Measurements from ENCODE around the gene MEN1. TPM values are rescaled to one million over a fixed set of nuclear protein-coding genes. Genes with fewer than 3 reads are reported as not detected.

The MEN1 gene
- total and polyA plus RNA-seq, 2 of the 13 experiments (the other 11 are each of a cell fraction or from before 2014, with no cell fraction given), result 20.5 to 27.3 TPM

GRCh38 chr11:64844330-64845128, 34.2 kb upstream of the MEN1 start, which contains the start of gene CDC42BPG (continued):
- TF ChIP-seq CTCF (CRISPR knock-in tag; IDR thresholded peaks at IDR 0.05) (peak; percentile 58), FOSL2 (CRISPR knock-in tag; IDR thresholded peaks at IDR 0.05) (no peak), SIN3A (IDR thresholded peaks at IDR 0.05; ENCODE audit: borderline replicate concordance, low read depth, low read length) (peak; percentile 14; the same call in 1 of the 2 replicates), MBNL3 (CRISPR knock-in tag; conservative IDR thresholded peaks at IDR 0.05) (no peak), ZNF256 (CRISPR knock-in tag; conservative IDR thresholded peaks at IDR 0.05) (no peak), ZKSCAN8 (CRISPR knock-in tag; IDR thresholded peaks at IDR 0.05; ENCODE audit: borderline replicate concordance) (no peak), ESRRA (CRISPR knock-in tag; IDR thresholded peaks at IDR 0.05; ENCODE audit: low read depth) (peak; percentile 16; the same call in 1 of the 2 replicates), HCFC1 (IDR thresholded peaks at IDR 0.05; ENCODE audit: low read depth, low read length) (peak; percentile 49; the same call in 1 of the 2 replicates), HOXA5 (CRISPR knock-in tag; IDR thresholded peaks at IDR 0.05) (no peak), MAFK (conservative IDR thresholded peaks at IDR 0.05 in 1 of 2, IDR thresholded peaks at IDR 0.05 in 1 of 2; ENCODE audit: low read length in 2 of 2) (no peak), NFKBIZ (CRISPR knock-in tag; IDR thresholded peaks at IDR 0.05) (no peak), DNMT3B (CRISPR knock-in tag; conservative IDR thresholded peaks at IDR 0.05) (no peak), CERS6 (CRISPR knock-in tag; IDR thresholded peaks at IDR 0.05) (no peak), ZSCAN25 (CRISPR knock-in tag; IDR thresholded peaks at IDR 0.05) (no peak), ZNF274 (CRISPR knock-in tag; IDR thresholded peaks at IDR 0.05) (no peak), ELF1 (CRISPR knock-in tag; IDR thresholded peaks at IDR 0.05) (peak; percentile 39; the same call in 1 of the 2 replicates), ZNF431 (CRISPR knock-in tag; IDR thresholded peaks at IDR 0.05; ENCODE audit: borderline replicate concordance, low read depth) (0 out of 2 replicates have a peak, but pooled peaks have one; percentile 38), KDM4B (CRISPR knock-in tag; IDR thresholded peaks at IDR 0.05) (no peak), ZNF614 (CRISPR knock-in tag; IDR thresholded peaks at IDR 0.05; ENCODE audit: borderline replicate concordance) (no peak), ZNF275 (CRISPR knock-in tag; IDR thresholded peaks at IDR 0.05; ENCODE audit: borderline replicate concordance) (no peak), ZNF414 (CRISPR knock-in tag; IDR thresholded peaks at IDR 0.05) (no peak), DBP (CRISPR knock-in tag; IDR thresholded peaks at IDR 0.05; ENCODE audit: not compliant biosample characterization) (no peak), RAD21 (CRISPR knock-in tag; IDR thresholded peaks at IDR 0.05) (peak; percentile 69; the same call in 1 of the 2 replicates), ZNF207 (IDR thresholded peaks at IDR 0.05; ENCODE audit: borderline replicate concordance) (no peak)

Measured in HepG2 (cell line).